Measurements from ENCODE around the gene DAGLB.

Gene DAGLB

GRCh38 chr7:6489612-6490011, 41.9 kb upstream of the DAGLB start:
- no peak for DNase-seq (ENCODE audit: low read depth)
- TF ChIP-seq, protein P1, sequence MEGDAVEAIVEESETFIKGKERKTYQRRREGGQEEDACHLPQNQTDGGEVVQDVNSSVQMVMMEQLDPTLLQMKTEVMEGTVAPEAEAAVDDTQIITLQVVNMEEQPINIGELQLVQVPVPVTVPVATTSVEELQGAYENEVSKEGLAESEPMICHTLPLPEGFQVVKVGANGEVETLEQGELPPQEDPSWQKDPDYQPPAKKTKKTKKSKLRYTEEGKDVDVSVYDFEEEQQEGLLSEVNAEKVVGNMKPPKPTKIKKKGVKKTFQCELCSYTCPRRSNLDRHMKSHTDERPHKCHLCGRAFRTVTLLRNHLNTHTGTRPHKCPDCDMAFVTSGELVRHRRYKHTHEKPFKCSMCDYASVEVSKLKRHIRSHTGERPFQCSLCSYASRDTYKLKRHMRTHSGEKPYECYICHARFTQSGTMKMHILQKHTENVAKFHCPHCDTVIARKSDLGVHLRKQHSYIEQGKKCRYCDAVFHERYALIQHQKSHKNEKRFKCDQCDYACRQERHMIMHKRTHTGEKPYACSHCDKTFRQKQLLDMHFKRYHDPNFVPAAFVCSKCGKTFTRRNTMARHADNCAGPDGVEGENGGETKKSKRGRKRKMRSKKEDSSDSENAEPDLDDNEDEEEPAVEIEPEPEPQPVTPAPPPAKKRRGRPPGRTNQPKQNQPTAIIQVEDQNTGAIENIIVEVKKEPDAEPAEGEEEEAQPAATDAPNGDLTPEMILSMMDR (IDR thresholded peaks at IDR 0.05; ENCODE audit: control insufficient read depth, insufficient read depth, low read depth, low read length, missing control alignments), result no peak
- no peak overlapping the region for H3K4me3 ChIP-seq (ENCODE audit: control insufficient read depth, low read depth, low read length)

GRCh38 chr7:6487184-6487545, 39.4 kb upstream of the DAGLB start:
- TF ChIP-seq, protein P1 (IDR thresholded peaks at IDR 0.05; ENCODE audit: control insufficient read depth, insufficient read depth, low read depth, low read length, missing control alignments), result no peak
- DNase-seq (ENCODE audit: low read depth), result no peak
- H3K4me3 ChIP-seq (ENCODE audit: control insufficient read depth, low read depth, low read length), result no peak overlapping the region

DNA sequence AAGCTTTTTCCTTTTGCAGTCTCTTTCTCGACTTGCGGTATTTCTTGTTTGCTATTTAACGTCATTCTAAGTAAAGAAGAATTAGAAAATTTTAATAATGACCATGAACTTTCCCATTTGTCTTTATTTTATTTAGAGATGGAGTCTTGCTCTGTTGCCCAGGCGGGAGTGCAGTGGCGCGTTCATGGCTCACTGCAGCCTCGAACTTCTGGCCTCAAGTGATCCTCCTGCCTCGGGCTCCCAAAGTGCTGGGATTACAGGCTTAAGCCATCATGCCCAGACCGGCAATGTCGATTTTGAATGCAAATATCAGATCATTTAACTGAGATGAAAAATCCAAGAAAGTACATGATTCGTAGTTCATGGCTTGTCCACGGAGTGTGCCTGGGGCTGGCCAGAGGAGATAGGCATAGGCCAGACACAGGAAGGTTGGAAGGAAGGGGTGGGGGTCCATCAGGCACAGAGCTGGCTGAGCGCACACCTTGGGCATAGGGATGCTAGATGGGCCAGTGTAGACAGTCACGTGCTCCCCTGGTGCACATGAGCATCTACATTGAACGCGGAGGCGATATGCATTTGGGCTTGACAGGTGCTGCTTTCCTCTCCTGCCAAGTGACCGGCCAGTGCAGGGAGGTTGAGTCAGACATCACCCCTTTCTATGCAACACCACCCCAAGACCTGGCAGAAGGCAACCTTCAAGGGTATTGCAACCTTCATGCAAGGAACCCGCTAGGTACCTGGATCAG, 38.9 kb upstream of the DAGLB start:
- no peak for DNase-seq (ENCODE audit: low read depth)

DNA sequence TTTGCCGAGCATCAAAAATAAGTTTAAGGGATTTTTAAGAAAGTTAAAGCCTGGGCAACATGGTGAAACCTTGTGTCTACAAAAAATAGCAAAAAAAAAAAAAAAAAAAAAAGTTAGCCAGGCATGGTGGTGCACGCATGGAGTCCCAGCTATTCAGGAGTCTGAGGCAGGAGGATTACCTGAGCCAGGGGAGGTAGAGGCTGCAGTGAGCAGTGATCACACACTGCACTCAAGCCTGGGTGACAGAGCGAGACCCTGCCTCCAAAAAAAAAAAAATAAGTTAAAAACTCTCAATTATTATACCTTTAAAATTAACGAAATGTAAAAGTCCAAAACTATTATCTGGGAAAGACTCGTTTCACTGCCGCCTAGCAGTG, 35.0 kb upstream of the DAGLB start:
- DNase-seq (ENCODE audit: low read depth), result no peak
- TF ChIP-seq, protein P1 (IDR thresholded peaks at IDR 0.05; ENCODE audit: control insufficient read depth, insufficient read depth, low read depth, low read length, missing control alignments), result no peak
- peak overlapping the region; percentile 68 for H3K4me3 ChIP-seq (ENCODE audit: control insufficient read depth, low read depth, low read length)

More for the DNA sequence above, 38.9 kb upstream of the DAGLB start:
- TF ChIP-seq, protein P1 (IDR thresholded peaks at IDR 0.05; ENCODE audit: control insufficient read depth, insufficient read depth, low read depth, low read length, missing control alignments), result no peak
- H3K4me3 ChIP-seq (ENCODE audit: control insufficient read depth, low read depth, low read length), result no peak overlapping the region

DNA sequence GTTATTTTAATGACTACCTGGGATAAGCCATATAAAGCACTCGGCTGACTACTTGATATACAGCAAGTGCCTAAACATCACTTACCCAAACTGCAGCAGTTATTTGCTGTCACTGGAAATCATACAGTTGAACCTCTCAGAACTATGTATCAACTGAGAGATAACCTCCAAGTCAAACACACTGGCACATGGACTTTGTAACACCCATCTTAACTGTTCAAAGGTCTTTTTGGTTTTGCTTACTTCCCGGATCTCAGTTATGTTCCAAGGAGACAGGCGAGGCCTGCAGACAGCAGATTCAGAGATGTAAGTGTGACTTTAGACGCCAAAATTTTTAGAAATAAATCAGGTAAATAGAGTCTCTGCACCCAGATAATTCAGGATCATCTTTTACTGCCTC, 34.6 kb upstream of the DAGLB start:
- peak overlapping the region; percentile 68 for H3K4me3 ChIP-seq (ENCODE audit: control insufficient read depth, low read depth, low read length)
- DNase-seq (ENCODE audit: low read depth), result no peak

DNA sequence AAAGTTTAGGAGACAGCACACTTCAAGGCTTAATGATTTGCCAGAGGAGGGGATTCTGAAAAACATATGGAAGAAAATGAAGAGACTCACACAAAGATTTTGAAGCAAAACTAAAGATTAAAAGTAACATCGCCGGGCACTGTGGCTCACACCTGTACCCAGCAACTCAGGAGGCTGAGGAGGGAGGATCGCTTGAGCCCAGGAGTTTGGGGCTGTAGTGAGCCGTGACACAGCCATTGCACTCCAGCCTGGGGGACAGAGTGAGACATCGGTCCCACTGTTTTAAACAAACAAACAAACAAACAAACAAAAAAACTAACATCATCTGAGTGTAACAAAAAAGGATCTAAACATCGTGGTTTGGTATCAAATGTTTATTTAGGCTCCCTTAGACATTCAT, 33.7 kb upstream of the DAGLB start:
- no peak for DNase-seq (ENCODE audit: low read depth)
- TF ChIP-seq, protein P1 (IDR thresholded peaks at IDR 0.05; ENCODE audit: control insufficient read depth, insufficient read depth, low read depth, low read length, missing control alignments), result no peak
- H3K4me3 ChIP-seq (ENCODE audit: control insufficient read depth, low read depth, low read length), result peak overlapping the region; percentile 21

More for the DNA sequence above, 34.6 kb upstream of the DAGLB start:
- TF ChIP-seq, protein P1 (IDR thresholded peaks at IDR 0.05; ENCODE audit: control insufficient read depth, insufficient read depth, low read depth, low read length, missing control alignments), result no peak

Data from AG09309 (cell line).